Sigmoid colon (tissue), 7 donors: ENCODE data around the gene CTIF. TPM values are rescaled to one million over a fixed set of nuclear protein-coding genes. Genes with fewer than 3 reads are reported as not detected.
A peak's percentile ranks its signal among the peaks of the same experiment; 100 is the strongest.

Experiments used
- DNase-seq: peaks from one replicate; pipeline ENCODE4 v3.0.0-alpha.2; 2019
- H3K27ac ChIP-seq, 4 donors: fragments of 200-600 bp; sonication (generic); one replicate each; pipeline ENCODE4 v1.5.1; 2016 to 2019; ENCODE audit warnings: mild to moderate bottlenecking in 1 of 4
- H3K27me3 ChIP-seq, 3 donors: fragments of 200-600 bp; sonication (generic); one replicate each; pipeline ENCODE4 v1.5.1; 2019; ENCODE audit warnings: mild to moderate bottlenecking in 1 of 3
- H3K36me3 ChIP-seq, 4 donors: fragments of 200-600 bp; sonication (generic); one replicate each; pipeline ENCODE4 v1.5.1; 2016 to 2019
- H3K4me1 ChIP-seq, 4 donors: fragments of 200-600 bp; sonication (generic); one replicate each; pipeline ENCODE4 v1.5.1; 2017 to 2019
- H3K4me3 ChIP-seq, 4 donors: fragments of 200-600 bp; sonication (generic); one replicate each; pipeline ENCODE4 v1.5.1; 2017 to 2019; ENCODE audit warnings: mild to moderate bottlenecking in 2 of 4, moderate library complexity in 1 of 4
- H3K9me3 ChIP-seq, 4 donors: fragments of 200-600 bp in 3 of 4; sonication (generic) in 3 of 4; one replicate each; pipeline versions ENCODE4 v1.5.1 to v1.6.1; 2013 to 2019
- EP300 ChIP-seq, 4 donors: sonication (generic); formaldehyde crosslinking; IDR thresholded peaks; one replicate each; pipeline ENCODE4 v1.6.1; 2017; ENCODE audit warnings: antibody characterized with exemption in 4 of 4
- POLR2A ChIP-seq, 2 donors: fragments of 450-650 bp; IDR thresholded peaks; one replicate each; pipeline ENCODE4 v1.6.1; 2016; ENCODE audit warnings: antibody characterized with exemption in 2 of 2, mild to moderate bottlenecking in 2 of 2, moderate library complexity in 2 of 2
- POLR2AphosphoS5 ChIP-seq, 4 donors: sonication (generic); formaldehyde crosslinking; IDR thresholded peaks; one replicate each; pipeline ENCODE4 v1.6.1; 2017; ENCODE audit warnings: antibody characterized with exemption in 4 of 4
- WGBS, 2 donors: extraction: QIAGEN DNeasy Blood & Tissue Kit; methylation state at CpG; one replicate each; pipeline ENCODE4 v1.1.7; 2013; 5-methylcytosine and 5-hydroxymethylcytosine counted together
- intact Hi-C: fragments of 100-400 bp; cut with DNase I; formaldehyde crosslinking; loops from one replicate; pipeline ENCODE4 v1.15.1; 2023
- polyA plus RNA-seq, 3 donors: library from polyadenylated mRNA; stranded (reverse); fragments of 200-250 nt; gene quantifications; one replicate each; pipeline ENCODE4 v1.2.3, GENCODE V29; 2013
- total RNA-seq, 4 donors: library from RNA; depleted of rRNA; stranded (reverse); fragments of >200 nt; gene quantifications; one replicate each; pipeline ENCODE4 v1.1.0, GENCODE V29; 2016
- TF ChIP-seq, protein P1 (sequence below), 4 experiments: fragments of 450-650 bp in 3 of 4; fragments of 200-600 bp in 1 of 4; IDR thresholded peaks; one replicate each; pipeline ENCODE4 v1.5.1; 2016 to 2019; ENCODE audit warnings: antibody characterized with exemption in 4 of 4, mild to moderate bottlenecking in 3 of 4, moderate library complexity in 2 of 4
- donor health status: healthy with polysubstance abuse.
- donor health status: Bipolar disorder and iron deficiency.
- donor health status: healthy.

CTIF gene
- total and polyA plus RNA-seq, 7 donors, result 3.6 to 65.9 (median 22.5) TPM

DNA sequence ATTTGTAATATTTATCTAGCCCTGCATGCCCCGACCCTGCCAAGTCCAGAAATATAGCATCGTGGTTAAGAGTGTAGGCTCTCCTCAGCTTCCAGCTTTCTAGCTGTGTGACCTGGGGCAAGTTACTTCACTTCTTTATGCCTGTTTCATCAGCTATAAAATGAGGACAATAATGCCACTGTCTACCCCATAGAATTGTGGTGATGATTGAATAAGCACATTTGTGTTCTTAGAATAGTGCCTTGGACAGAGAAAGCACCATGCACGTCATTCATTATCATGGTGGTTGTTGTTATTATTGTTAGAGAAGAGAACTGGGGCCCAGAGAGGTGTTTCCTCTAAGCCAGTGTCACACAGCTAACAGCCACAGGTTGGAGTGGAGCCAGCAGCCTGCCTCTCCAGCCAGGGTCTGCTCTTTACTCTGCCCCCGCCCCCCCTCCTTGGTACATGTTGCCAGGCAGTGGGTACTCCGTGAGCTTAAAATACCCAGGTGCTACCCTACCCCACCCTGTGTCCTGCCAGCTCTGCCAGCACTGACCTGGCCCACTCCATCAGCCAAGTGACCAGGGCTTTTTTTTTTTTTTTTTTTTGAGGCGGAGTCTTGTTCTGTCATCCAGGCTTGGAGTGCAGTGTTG is 202.1 kb downstream of the CTIF start:
- H3K36me3 ChIP-seq, result no peaks in the 10 kb centered on the region
- H3K27ac ChIP-seq, result no peak overlapping the region
- no peak for TF ChIP-seq POLR2A (IDR thresholded peaks at IDR 0.05)
- no peak for TF ChIP-seq POLR2AphosphoS5 (IDR thresholded peaks at IDR 0.05)
- TF ChIP-seq, protein P1, sequence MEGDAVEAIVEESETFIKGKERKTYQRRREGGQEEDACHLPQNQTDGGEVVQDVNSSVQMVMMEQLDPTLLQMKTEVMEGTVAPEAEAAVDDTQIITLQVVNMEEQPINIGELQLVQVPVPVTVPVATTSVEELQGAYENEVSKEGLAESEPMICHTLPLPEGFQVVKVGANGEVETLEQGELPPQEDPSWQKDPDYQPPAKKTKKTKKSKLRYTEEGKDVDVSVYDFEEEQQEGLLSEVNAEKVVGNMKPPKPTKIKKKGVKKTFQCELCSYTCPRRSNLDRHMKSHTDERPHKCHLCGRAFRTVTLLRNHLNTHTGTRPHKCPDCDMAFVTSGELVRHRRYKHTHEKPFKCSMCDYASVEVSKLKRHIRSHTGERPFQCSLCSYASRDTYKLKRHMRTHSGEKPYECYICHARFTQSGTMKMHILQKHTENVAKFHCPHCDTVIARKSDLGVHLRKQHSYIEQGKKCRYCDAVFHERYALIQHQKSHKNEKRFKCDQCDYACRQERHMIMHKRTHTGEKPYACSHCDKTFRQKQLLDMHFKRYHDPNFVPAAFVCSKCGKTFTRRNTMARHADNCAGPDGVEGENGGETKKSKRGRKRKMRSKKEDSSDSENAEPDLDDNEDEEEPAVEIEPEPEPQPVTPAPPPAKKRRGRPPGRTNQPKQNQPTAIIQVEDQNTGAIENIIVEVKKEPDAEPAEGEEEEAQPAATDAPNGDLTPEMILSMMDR (IDR thresholded peaks at IDR 0.05), result no peak
- no peak for TF ChIP-seq EP300 (IDR thresholded peaks at IDR 0.05)
- H3K4me3 ChIP-seq, result no peak overlapping the region
- no peaks in the 10 kb centered on the region for H3K27me3 ChIP-seq
- WGBS, 2 donors, result 91 to 94% methylated on average over 6 of the region's 6 CpGs
- H3K9me3 ChIP-seq, result no peaks in the 10 kb centered on the region
- intact Hi-C loops, result no loop called here
- DNase-seq, result no peak
- H3K4me1 ChIP-seq, result peaks cover 0 to 39% (median 13%) of the 10 kb centered on the region in 4 donors

DNA sequence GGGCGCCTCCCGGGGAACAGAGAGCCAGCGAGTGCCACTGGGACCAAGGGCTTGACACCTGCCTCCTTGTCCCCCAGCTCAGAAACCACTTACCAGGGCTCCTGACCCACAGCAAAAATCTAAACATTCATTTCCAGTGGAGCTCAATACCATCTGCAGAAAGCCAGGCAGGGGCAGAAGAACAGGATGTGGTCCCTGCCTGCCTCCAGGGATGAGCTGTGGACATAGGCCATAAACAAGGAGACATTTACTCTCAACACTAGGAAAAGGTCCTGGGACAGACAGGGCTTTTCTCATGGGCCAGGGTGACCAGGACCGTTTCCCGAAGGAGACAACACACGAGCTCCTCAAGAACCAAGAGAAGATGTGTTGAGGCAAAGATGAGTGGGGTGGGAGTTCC is 203.0 kb downstream of the CTIF start:
- intact Hi-C loops, result no loop called here
- no peak for DNase-seq
- Histone ChIP-seq H3K9me3 (no peaks in the 10 kb centered on the region), H3K4me3 (no peak overlapping the region), H3K27me3 (no peaks in the 10 kb centered on the region), H3K27ac (no peak overlapping the region), H3K4me1 (peaks cover 0 to 39% (median 13%) of the 10 kb centered on the region in 4 donors), H3K36me3 (no peaks in the 10 kb centered on the region)
- TF ChIP-seq EP300 (IDR thresholded peaks at IDR 0.05) (no peak), POLR2AphosphoS5 (IDR thresholded peaks at IDR 0.05) (no peak), POLR2A (IDR thresholded peaks at IDR 0.05) (no peak)
- TF ChIP-seq, protein P1 (IDR thresholded peaks at IDR 0.05), result no peak
- 93 to 97% methylated on average over 6 of the region's 6 CpGs for WGBS, 2 donors

DNA sequence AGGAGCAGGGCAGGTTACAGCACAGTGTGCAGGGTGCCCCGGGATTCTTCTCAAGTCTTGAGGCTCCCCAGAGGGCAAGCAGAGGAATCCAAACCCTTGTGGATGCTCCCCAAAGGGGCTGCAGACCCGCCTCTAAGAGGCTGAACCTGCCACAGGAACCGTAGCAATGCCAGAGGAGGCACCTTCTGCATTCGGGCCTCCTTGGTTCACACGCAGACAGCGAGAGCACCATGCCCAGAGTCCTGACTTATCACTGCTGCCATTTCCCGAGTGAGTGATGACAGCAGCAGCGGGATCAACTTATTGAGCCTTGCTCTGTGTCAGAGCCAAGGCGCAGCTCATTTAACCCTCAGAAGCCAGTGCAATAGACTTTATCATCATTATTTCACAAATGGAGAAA is 203.5 kb downstream of the CTIF start:
- no peaks in the 10 kb centered on the region for H3K27me3 ChIP-seq
- no peaks in the 10 kb centered on the region for H3K36me3 ChIP-seq
- H3K4me3 ChIP-seq, result no peak overlapping the region
- intact Hi-C loops, result no loop called here
- no peak for DNase-seq
- H3K27ac ChIP-seq, result peak overlapping the region in 2 of 4 donors; percentile 44 to 53
- 88 to 92% methylated on average over 9 of the region's 9 CpGs for WGBS, 2 donors
- peaks cover 0 to 39% (median 13%) of the 10 kb centered on the region in 4 donors for H3K4me1 ChIP-seq
- TF ChIP-seq, protein P1 (IDR thresholded peaks at IDR 0.05), result no peak
- TF ChIP-seq EP300 (IDR thresholded peaks at IDR 0.05) (no peak), POLR2A (IDR thresholded peaks at IDR 0.05) (no peak), POLR2AphosphoS5 (IDR thresholded peaks at IDR 0.05) (no peak)
- H3K9me3 ChIP-seq, result no peaks in the 10 kb centered on the region

DNA sequence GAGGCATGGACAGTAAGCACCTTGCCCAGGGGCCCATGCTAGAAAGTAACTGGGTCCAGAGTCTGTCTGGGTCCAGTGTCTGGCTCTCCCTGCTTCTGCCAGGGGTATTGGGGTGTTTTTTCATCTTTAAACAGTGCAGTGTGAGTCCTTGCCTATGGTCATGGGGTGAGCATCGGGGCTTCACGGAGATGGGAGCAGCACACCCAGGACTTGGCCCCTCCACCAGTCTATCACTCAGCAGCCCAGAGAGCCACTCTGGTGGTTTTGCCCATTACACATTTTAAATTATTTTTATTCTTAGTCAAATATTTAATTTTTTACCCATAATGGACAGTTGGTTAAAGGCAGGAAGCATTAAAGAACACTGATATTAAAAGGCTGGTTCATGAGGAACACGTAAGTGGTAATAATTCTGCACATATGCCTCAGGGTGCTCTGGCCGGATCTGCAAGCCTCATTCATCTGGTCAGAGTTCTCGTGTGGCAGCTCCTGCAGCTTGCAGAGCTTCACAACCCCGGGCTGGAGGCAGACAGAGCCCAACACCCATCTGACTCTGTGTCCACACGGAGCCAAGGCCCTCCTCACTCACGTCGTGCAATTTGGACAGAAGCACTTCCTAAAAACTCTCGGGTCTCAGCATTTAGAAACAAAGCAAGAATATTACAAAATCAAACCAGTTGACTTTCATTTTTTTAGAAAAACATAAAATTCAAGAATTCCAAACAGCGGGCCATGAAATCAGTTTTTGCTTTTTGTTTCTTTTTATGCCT is 204.1 kb downstream of the CTIF start:
- Histone ChIP-seq H3K9me3 (no peaks in the 10 kb centered on the region), H3K27me3 (no peaks in the 10 kb centered on the region), H3K4me3 (no peak overlapping the region), H3K4me1 (peaks cover 0 to 39% (median 13%) of the 10 kb centered on the region in 4 donors), H3K36me3 (no peaks in the 10 kb centered on the region), H3K27ac (peak overlapping the region in 3 of 4 donors; percentile 28 to 53 (median 44))
- intact Hi-C loops, result no loop called here
- DNase-seq, result peak; percentile 87
- TF ChIP-seq, protein P1 (IDR thresholded peaks at IDR 0.05), result no peak
- no peak for TF ChIP-seq POLR2A (IDR thresholded peaks at IDR 0.05)
- no peak for TF ChIP-seq EP300 (IDR thresholded peaks at IDR 0.05)
- peak in 2 of 4 donors; percentile 14 to 30 for TF ChIP-seq POLR2AphosphoS5 (IDR thresholded peaks at IDR 0.05)
- 75 to 84% methylated on average over 11 of the region's 11 CpGs for WGBS, 2 donors
